ENCODE measurements around the gene RUNX2. TPM values are rescaled to one million over a fixed set of nuclear protein-coding genes. Genes with fewer than 3 reads are reported as not detected.

The RUNX2 gene
- polyA plus RNA-seq, 1 of the 3 experiments (the other 2 are of a cell fraction), result 4.4 TPM

DNA sequence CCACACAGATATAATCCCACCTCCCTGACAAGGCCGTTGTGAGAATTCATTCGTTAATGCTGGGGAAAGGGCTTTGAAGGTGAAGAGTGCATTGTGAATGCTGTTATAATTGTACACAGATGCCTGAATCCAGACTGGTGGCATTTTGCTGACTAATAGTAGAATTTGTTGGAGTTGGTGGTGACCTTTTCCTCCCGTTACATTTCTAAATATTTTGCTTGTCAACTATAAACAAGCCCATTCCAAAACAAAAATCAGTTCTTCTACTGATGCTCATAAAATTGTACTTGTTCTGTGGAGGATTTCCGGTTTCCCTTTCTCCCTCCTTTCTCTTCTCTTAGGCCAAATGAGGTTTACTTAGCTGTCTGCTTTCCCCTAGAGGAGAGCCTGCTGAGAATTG lies 302.7 kb downstream of the RUNX2 start:
- no peak overlapping the region for H3K4me3 ChIP-seq (ENCODE audit: low read depth in 2 of 2, low read length in 1 of 2)
- no peak overlapping the region for H2AFZ ChIP-seq (ENCODE audit: low read depth)
- no peak for TF ChIP-seq NFIC (IDR thresholded peaks at IDR 0.05; ENCODE audit: borderline replicate concordance)
- no peaks in the 10 kb centered on the region for H3K79me2 ChIP-seq (ENCODE audit: insufficient read depth)
- no peaks in the 10 kb centered on the region for H3K9me3 ChIP-seq
- H3K9ac ChIP-seq, result no peak overlapping the region
- WGBS (ENCODE audit: low lambda C conversion rate), result 31% methylated on average over 4 of the region's 4 CpGs
- no peaks in the 10 kb centered on the region for H3F3A ChIP-seq (replicated peaks; ENCODE audit: insufficient read depth)
- H3K4me1 ChIP-seq (ENCODE audit: control insufficient read depth in 1 of 2, insufficient read depth in 2 of 2, low read depth in 1 of 2, low read length in 1 of 2), result peaks cover 0 to 11% of the 10 kb centered on the region in 2 experiments; a peak in 2 of 4 replicates
- no peaks in the 10 kb centered on the region for H4K20me1 ChIP-seq (ENCODE audit: insufficient read depth)
- POLR2A ChIA-PET, result no interaction called here
- no peaks in the 10 kb centered on the region for H3K36me3 ChIP-seq (replicated peaks in 1 of 2; ENCODE audit: control insufficient read depth in 1 of 2, insufficient read depth in 2 of 2, low read length in 1 of 2)
- no peak overlapping the region for H3K27ac ChIP-seq (ENCODE audit: low read depth in 2 of 2, low read length in 1 of 2)
- CTCF ChIA-PET, result no interaction called here
- H3K4me2 ChIP-seq, result no peak overlapping the region
- no peaks in the 10 kb centered on the region for H3K9me2 ChIP-seq
- DNase-seq, result no peak
- no peaks in the 10 kb centered on the region for H3K27me3 ChIP-seq (ENCODE audit: insufficient read depth)

DNA sequence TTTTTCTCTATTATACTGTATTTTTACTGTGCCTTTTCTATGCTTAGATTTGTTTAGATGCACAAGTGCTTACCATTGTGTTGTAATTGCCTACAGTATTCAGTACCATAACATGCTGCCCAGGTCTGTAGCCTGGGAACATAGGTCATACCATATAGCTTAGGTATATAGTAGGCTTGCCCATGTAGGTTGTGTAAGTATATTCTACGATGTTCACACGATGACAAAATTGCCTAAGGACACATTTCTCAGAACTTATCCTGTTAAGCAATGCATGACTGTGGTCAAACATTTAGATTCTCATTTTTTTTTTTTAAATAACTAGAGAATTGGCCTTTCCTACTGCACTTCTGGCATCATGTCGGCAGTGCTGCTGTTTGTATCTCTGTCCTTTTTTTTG lies 303.3 kb downstream of the RUNX2 start:
- Histone ChIP-seq H3K9me3 (no peaks in the 10 kb centered on the region), H4K20me1 (ENCODE audit: insufficient read depth) (no peaks in the 10 kb centered on the region), H3K4me3 (ENCODE audit: low read depth in 2 of 2, low read length in 1 of 2) (no peak overlapping the region), H2AFZ (ENCODE audit: low read depth) (no peak overlapping the region), H3K4me2 (no peak overlapping the region), H3K79me2 (ENCODE audit: insufficient read depth) (no peaks in the 10 kb centered on the region), H3F3A (replicated peaks; ENCODE audit: insufficient read depth) (no peaks in the 10 kb centered on the region), H3K27me3 (ENCODE audit: insufficient read depth) (no peaks in the 10 kb centered on the region), H3K27ac (ENCODE audit: low read depth in 2 of 2, low read length in 1 of 2) (no peak overlapping the region), H3K9me2 (no peaks in the 10 kb centered on the region), H3K9ac (no peak overlapping the region), H3K36me3 (replicated peaks in 1 of 2; ENCODE audit: control insufficient read depth in 1 of 2, insufficient read depth in 2 of 2, low read length in 1 of 2) (no peaks in the 10 kb centered on the region), H3K4me1 (ENCODE audit: control insufficient read depth in 1 of 2, insufficient read depth in 2 of 2, low read depth in 1 of 2, low read length in 1 of 2) (peaks cover 0 to 5% of the 10 kb centered on the region in 2 experiments; a peak in 2 of 4 replicates)
- no peak for DNase-seq
- CTCF ChIA-PET, result no interaction called here
- TF ChIP-seq TAF1 (IDR thresholded peaks at IDR 0.05; ENCODE audit: borderline replicate concordance, low read depth, low read length) (no peak), EZH2phosphoT487 (IDR thresholded peaks at IDR 0.05; ENCODE audit: borderline replicate concordance, low read depth) (no peak), FOSL2 (IDR thresholded peaks at IDR 0.05; ENCODE audit: borderline replicate concordance, low read depth) (no peak), RCOR1 (IDR thresholded peaks at IDR 0.05; ENCODE audit: low read length) (no peak), RFX5 (IDR thresholded peaks at IDR 0.05; ENCODE audit: low read length) (no peak), JUND (IDR thresholded peaks at IDR 0.05) (no peak), FOXJ3 (CRISPR knock-in tag; IDR thresholded peaks at IDR 0.05) (no peak), ELF1 (IDR thresholded peaks at IDR 0.05) (no peak)
- TF ChIP-seq, protein P1, sequence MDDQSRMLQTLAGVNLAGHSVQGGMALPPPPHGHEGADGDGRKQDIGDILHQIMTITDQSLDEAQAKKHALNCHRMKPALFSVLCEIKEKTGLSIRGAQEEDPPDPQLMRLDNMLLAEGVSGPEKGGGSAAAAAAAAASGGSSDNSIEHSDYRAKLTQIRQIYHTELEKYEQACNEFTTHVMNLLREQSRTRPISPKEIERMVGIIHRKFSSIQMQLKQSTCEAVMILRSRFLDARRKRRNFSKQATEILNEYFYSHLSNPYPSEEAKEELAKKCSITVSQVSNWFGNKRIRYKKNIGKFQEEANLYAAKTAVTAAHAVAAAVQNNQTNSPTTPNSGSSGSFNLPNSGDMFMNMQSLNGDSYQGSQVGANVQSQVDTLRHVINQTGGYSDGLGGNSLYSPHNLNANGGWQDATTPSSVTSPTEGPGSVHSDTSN (IDR thresholded peaks at IDR 0.05), result no peak
- TF ChIP-seq, protein P2, sequence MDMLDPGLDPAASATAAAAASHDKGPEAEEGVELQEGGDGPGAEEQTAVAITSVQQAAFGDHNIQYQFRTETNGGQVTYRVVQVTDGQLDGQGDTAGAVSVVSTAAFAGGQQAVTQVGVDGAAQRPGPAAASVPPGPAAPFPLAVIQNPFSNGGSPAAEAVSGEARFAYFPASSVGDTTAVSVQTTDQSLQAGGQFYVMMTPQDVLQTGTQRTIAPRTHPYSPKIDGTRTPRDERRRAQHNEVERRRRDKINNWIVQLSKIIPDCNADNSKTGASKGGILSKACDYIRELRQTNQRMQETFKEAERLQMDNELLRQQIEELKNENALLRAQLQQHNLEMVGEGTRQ (IDR thresholded peaks at IDR 0.05; ENCODE audit: borderline replicate concordance, low read depth, low read length), result no peak
- TF ChIP-seq, protein P3, sequence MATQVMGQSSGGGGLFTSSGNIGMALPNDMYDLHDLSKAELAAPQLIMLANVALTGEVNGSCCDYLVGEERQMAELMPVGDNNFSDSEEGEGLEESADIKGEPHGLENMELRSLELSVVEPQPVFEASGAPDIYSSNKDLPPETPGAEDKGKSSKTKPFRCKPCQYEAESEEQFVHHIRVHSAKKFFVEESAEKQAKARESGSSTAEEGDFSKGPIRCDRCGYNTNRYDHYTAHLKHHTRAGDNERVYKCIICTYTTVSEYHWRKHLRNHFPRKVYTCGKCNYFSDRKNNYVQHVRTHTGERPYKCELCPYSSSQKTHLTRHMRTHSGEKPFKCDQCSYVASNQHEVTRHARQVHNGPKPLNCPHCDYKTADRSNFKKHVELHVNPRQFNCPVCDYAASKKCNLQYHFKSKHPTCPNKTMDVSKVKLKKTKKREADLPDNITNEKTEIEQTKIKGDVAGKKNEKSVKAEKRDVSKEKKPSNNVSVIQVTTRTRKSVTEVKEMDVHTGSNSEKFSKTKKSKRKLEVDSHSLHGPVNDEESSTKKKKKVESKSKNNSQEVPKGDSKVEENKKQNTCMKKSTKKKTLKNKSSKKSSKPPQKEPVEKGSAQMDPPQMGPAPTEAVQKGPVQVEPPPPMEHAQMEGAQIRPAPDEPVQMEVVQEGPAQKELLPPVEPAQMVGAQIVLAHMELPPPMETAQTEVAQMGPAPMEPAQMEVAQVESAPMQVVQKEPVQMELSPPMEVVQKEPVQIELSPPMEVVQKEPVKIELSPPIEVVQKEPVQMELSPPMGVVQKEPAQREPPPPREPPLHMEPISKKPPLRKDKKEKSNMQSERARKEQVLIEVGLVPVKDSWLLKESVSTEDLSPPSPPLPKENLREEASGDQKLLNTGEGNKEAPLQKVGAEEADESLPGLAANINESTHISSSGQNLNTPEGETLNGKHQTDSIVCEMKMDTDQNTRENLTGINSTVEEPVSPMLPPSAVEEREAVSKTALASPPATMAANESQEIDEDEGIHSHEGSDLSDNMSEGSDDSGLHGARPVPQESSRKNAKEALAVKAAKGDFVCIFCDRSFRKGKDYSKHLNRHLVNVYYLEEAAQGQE (IDR thresholded peaks at IDR 0.05; ENCODE audit: low read depth, low read length), result no peak
- WGBS (ENCODE audit: low lambda C conversion rate), result 45% methylated on average over 3 of the region's 3 CpGs
- POLR2A ChIA-PET, result no interaction called here
